GM12873 (cell line): ENCODE measurements around the gene NPVF.
A peak's percentile ranks its signal among the peaks of the same experiment; 100 is the strongest.

Experiments
- CTCF ChIP-seq: IDR thresholded peaks from 2 replicates; pipeline ENCODE4 v1.5.1; 2012; ENCODE audit warnings: low read depth, mild to moderate bottlenecking, moderate library complexity, low read length, control low read depth; ENCODE audit not compliant: insufficient read depth; ENCODE audit errors: missing control alignments

Gene NPVF

GRCh38 chr7:25187932-25188331, 40.4 kb downstream of the NPVF start:
- peak; percentile 21 for TF ChIP-seq CTCF

DNA sequence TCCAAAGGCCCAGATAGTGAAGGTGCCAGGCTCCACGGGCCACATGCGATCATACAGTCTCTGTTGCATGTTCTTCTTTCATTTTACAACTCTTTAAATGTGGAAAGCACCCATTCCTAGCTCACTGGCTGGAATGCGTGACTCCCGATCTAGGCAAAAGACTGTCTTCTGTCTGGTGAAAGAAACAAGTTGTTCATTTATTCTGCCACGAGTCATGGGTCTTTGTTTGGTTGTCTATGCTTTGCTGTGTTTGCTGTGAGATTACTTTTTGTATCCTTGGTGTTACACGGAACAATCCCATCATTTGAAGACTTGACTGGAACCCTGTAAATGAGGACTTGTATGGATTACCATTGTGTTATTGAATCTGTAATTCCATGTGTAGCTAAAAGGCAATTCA, 41.9 kb downstream of the NPVF start:
- TF ChIP-seq CTCF: no peak

- TF ChIP-seq CTCF: no peak
Observed at GRCh38 chr7:25181532-25181931, 46.8 kb downstream of the NPVF start.

- TF ChIP-seq CTCF: no peak
Observed at GRCh38 chr7:25180946-25181345, 47.3 kb downstream of the NPVF start.

DNA sequence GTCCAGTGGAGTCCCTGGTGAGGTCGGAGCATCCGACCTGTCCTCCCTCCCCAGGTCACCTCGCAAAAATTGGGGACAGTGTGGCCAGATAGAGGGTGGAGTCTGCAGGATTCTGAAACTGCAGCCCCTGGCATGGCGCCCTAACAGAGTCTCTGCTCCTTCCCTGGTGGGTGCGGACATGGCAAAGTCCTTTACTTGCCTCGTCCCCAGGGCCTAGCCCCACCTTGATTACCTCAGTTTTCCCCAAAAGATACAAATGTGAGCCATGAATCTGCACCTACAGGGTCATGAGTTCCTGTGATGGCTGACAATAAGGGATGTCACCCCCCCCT, 47.7 kb downstream of the NPVF start:
- no peak for TF ChIP-seq CTCF

DNA sequence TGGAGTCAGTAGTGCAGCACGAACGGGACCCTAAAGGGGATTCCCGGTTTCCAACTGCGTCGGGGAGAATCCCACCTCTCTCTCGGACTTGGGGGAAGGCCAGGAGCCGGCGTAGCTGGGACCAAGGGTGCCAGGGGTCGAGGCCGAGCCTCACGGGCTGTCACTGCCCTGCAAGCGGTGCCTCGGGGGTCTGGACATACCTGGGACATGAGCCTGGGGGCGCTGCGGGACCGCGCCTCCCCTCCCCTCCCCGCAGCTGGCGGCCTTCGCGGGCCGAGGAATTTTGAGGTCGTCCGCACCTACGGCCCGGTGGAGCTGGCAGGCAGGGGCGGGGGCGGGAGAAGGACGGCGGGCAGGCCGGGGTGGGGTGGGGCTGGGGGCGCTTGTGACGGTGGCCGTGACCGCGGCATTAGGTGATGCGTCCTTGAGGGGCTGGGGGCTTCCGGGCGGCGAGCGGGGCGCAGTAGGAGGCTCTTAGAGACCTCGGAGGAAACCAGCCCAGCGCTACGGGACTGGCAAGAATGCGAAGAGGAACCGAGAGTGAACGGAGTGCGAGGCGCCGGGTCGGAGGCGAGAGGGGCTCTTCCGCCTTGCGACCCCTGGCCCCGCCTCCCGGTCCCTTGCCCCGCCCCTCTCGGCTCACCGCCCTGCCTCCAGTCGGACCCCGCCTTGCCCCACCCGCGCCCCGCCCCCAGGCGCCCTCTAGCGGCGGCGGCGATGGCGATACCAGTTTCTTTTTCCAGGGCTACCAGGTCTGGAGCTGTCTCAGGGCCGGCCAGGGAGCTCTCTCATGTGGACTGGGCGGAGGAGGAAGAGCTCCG, 48.3 kb downstream of the NPVF start:
- peak; percentile 67 for TF ChIP-seq CTCF

GRCh38 chr7:25179325-25179724, 49.0 kb downstream of the NPVF start:
- TF ChIP-seq CTCF: no peak
